Measurements from ENCODE around the gene SCLY.

The SCLY gene

DNA sequence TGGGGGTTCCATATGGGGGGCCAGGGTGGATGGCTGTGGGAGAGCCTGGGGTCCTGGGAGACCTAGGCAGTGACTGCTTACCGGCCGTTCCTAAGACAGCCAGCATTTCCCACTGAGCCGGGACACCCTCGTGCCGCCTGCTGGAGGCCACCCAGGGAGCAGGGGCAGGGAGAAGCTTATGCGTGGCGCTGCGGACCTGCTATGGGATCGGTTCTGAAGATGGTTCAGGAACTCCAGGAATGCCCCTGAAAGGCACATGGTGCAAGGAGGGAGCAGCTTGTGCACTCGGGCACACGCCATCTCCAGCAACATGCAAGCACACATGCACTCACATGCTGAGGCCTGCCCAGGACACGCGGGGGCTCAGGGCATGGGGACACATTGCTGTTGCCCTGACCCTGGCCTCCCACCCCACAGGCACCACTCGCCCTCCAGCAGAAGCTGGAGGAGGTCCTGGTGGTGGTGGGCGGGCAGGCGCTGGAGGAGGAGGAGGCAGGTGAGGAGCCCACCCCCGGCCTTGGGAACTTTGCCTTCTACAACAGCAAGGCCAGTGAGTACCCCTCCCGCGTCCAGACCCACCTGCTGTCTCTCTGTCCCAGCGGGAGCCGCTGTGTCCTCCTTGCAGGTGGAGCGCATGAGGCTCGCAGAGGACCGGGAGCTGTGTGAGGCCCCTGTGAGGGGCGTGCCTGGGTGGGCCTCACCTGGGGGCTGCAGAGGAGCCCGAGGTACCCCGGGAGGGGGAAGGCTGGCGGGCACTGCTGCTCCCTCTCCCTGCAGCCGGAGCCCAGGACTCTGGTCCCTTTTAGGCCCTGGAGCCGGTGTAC is 81.8 kb downstream of the SCLY start:
- Histone ChIP-seq H3K9me3 (ENCODE audit: control insufficient read depth, insufficient read depth, low read length) (no peaks in the 10 kb centered on the region), H3K9ac (ENCODE audit: low read depth, low read length) (no peak overlapping the region), H3K4me1 (ENCODE audit: insufficient read depth, low read length) (no peaks in the 10 kb centered on the region; the same call in 1 of the 2 replicates), H3K36me3 (ENCODE audit: insufficient read depth, low read length) (no peaks in the 10 kb centered on the region)

GRCh38 chr2:238143239-238143951 is 82.6 kb downstream of the SCLY start:
- no peak overlapping the region for H3K9ac ChIP-seq (ENCODE audit: low read depth, low read length)
- no peaks in the 10 kb centered on the region for H3K36me3 ChIP-seq (ENCODE audit: insufficient read depth, low read length)
- no peaks in the 10 kb centered on the region for H3K9me3 ChIP-seq (ENCODE audit: control insufficient read depth, insufficient read depth, low read length)
- no peaks in the 10 kb centered on the region; the same call in 1 of the 2 replicates for H3K4me1 ChIP-seq (ENCODE audit: insufficient read depth, low read length)

- Histone ChIP-seq H3K9ac (ENCODE audit: low read depth, low read length) (no peak overlapping the region), H3K9me3 (ENCODE audit: control insufficient read depth, insufficient read depth, low read length) (no peaks in the 10 kb centered on the region), H3K36me3 (ENCODE audit: insufficient read depth, low read length) (no peaks in the 10 kb centered on the region), H3K4me1 (ENCODE audit: insufficient read depth, low read length) (no peaks in the 10 kb centered on the region)
Observed at GRCh38 chr2:238144262-238144661, 83.5 kb downstream of the SCLY start.

GRCh38 chr2:238145046-238145445 is 84.2 kb downstream of the SCLY start:
- Histone ChIP-seq H3K4me1 (ENCODE audit: insufficient read depth, low read length) (no peaks in the 10 kb centered on the region), H3K9me3 (ENCODE audit: control insufficient read depth, insufficient read depth, low read length) (no peaks in the 10 kb centered on the region), H3K9ac (ENCODE audit: low read depth, low read length) (no peak overlapping the region), H3K36me3 (ENCODE audit: insufficient read depth, low read length) (no peaks in the 10 kb centered on the region)

GRCh38 chr2:238145851-238146250 is 85.0 kb downstream of the SCLY start:
- no peaks in the 10 kb centered on the region for H3K4me1 ChIP-seq (ENCODE audit: insufficient read depth, low read length)
- no peak overlapping the region for H3K9ac ChIP-seq (ENCODE audit: low read depth, low read length)
- H3K36me3 ChIP-seq (ENCODE audit: insufficient read depth, low read length): no peaks in the 10 kb centered on the region
- H3K9me3 ChIP-seq (ENCODE audit: control insufficient read depth, insufficient read depth, low read length): no peaks in the 10 kb centered on the region

- H3K4me1 ChIP-seq (ENCODE audit: insufficient read depth, low read length): no peaks in the 10 kb centered on the region
- no peak overlapping the region for H3K9ac ChIP-seq (ENCODE audit: low read depth, low read length)
- H3K36me3 ChIP-seq (ENCODE audit: insufficient read depth, low read length): no peaks in the 10 kb centered on the region
- H3K9me3 ChIP-seq (ENCODE audit: control insufficient read depth, insufficient read depth, low read length): no peaks in the 10 kb centered on the region
Observed at GRCh38 chr2:238146884-238147544, 86.2 kb downstream of the SCLY start.

DNA sequence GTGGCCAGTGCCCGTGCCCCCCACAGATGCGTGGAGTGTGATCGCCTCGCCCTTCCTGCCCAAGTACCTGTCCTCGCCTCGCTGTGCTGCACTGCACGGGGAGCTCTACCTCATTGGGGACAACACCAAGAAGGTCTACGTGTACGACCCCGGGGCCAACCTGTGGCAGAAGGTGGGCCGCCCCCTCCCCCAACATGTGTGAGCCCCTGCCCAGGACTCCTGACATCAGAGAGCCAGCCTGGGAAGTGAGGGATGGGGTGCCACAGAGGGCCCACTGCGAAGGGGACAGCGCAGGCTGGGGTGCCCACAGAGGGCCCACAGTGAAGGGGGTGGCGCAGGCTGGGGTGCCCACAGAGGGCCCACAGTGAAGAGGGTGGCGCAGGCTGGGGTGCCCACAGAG is 88.2 kb downstream of the SCLY start:
- Histone ChIP-seq H3K9ac (ENCODE audit: low read depth, low read length) (no peak overlapping the region), H3K4me1 (ENCODE audit: insufficient read depth, low read length) (no peaks in the 10 kb centered on the region), H3K36me3 (ENCODE audit: insufficient read depth, low read length) (no peaks in the 10 kb centered on the region), H3K9me3 (ENCODE audit: control insufficient read depth, insufficient read depth, low read length) (peaks cover 3% of the 10 kb centered on the region; the same call in 1 of the 2 replicates)
